HL-60/S4 treated with phorbol 12-myristate 13-acetate at 8.2 ng/mL for 4 days and 3 days (cell line): ENCODE results near the gene SAFB.

ENCODE experiments used
- in situ Hi-C: fragments of 300-500 bp; cut with MboI; formaldehyde crosslinking; loops from 2 replicates; pipeline ENCODE4 v1.15.0; 2022; ENCODE audit warnings: low sequenced_read_pairs

Gene SAFB

GRCh38 chr19:5624741-5625278 lies 1.9 kb downstream of the SAFB start:
- in situ Hi-C loops: no loop called here

DNA sequence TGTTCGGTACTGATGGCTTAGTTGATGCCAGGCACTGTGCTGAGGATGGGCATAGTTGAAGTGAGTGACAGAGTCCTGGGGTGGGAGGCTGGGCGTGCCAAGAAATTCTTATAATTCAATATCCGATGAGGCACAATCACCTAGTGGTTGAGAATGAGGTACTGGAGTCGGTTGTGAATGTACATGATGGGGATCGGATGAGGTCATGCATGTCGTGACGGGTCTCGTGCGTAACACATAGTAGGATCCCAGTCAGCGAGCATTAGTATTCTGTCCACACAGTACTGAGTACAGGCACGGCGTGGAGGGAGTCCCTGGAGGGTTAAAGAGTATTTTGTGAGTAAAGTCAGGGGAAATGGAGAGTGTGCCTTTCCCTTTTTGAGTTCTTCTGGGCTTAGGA lies 2.8 kb downstream of the SAFB start:
- in situ Hi-C loops: no loop called here

DNA sequence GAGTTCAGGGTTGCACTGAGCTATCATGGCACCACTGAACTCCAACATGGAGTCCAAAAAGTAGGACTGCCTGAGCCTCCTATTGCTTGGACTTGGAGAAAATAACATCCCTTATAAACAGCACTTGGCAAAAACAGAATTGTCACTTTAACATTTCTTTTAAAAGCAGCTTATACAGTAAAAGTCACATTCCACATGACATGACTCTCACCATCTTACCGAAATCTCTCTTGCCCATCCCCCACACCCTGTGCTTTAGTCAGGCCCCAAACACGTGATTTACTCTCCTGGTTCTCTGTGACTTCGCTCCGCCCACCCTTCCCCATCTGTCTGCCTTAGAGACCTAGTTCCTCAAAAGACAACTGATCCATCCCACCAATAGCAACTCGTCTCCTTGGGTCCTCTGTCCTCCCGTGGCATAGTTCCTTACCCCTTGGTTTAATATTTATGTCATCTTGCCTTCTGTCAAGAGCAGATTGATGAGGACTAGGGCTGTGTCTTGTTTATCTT lies 4.6 kb downstream of the SAFB start:
- in situ Hi-C loops: no loop called here

GRCh38 chr19:5628461-5628860 lies 5.6 kb downstream of the SAFB start:
- in situ Hi-C loops: no loop called here

GRCh38 chr19:5628919-5629481 lies 6.1 kb downstream of the SAFB start:
- in situ Hi-C loops: no loop called here

DNA sequence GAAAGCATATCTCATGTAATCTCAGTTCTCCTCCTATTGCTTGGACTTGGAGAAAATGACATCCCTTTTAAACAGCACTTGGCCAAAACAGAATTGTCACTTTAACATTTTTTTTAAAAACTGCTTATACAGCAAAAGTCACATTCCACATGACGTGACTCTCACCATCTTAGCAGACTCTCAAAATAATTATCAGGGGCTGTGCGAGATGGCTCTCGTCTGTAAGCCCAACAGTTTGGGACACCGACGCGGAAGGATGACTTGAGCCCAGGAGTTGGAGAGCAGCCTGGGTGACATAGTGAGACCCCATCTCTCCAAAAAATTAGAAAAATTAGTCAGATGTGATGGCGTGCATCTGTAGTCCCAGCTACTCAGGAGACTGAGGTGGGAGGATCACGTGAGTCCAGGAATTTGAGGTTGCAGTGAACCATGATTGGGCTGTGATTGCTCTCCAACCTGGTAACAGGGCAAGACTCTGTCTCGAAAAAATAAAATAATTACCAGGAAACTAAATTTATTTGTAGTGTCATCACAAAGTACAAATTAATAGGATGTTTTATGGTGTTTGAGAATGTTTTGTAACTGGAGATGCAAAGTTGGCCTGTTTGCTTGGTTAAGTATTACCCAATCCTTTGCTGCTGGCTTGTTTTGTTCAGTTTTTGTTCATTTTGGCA lies 8.8 kb downstream of the SAFB start:
- in situ Hi-C loops: no loop called here

- in situ Hi-C loops: no loop called here
Measured at GRCh38 chr19:5632241-5632612, 9.3 kb downstream of the SAFB start.

GRCh38 chr19:5632657-5633056 lies 9.8 kb downstream of the SAFB start:
- in situ Hi-C loops: no loop called here

- in situ Hi-C loops: no loop called here
Measured at GRCh38 chr19:5635427-5635826, 12.5 kb downstream of the SAFB start.

DNA sequence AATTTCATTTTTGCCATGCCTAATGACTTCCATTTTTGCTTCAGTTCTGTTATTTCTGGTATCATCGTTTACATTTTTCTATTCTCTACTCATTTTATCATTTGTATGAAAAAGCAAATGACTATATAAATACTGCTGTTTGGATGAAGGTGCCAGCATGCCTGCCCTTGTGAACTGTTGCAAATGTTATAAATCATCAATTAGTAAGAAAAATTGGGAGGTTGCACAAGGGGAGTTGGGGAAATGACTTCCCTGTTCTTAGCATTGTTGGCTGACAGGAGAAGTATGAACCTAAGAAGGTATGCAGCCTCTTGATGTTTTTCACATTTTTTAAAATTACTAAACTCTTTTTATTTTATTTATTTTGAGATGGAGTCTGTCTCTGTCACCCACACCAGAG lies 15.1 kb downstream of the SAFB start:
- in situ Hi-C loops: no loop called here

DNA sequence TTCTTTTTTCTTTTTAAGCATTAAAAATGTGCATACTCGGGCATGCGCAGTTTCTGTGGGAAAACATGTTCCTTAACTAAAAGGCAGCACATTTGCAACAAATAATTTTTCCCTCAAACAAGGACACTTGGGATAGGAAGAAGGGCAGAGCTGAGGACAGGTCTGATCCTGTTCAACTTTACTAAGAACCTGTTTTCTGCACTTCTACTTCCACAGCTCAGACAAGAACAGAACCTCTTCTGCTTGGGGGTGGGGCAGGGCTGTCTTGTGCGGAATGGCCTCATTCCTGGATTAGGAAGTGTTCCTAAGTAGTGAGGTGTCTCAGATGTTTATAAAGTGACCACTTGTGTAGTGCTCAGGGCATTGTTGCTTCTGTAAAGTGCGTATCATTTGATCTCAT lies 18.3 kb downstream of the SAFB start:
- in situ Hi-C loops: no loop called here

DNA sequence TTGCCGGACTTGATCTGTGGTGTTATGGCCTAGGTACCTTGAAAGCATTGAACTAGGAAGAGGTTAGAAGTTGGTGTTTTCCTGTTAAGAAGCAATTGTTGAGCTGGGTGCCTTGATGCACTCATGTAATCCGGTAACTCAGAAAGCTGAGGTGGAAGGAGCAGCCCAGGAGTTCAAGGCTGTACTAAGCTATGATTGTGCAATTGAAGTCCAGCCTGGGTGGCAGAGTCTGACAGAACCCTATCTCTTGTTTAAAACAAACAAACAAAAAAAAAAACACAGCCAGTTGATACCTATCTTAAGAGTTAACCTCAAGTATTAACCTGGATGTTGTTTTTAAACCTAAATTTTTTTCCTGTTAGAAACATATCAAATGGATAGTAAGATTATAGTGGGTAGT lies 19.3 kb downstream of the SAFB start:
- in situ Hi-C loops: no loop called here

DNA sequence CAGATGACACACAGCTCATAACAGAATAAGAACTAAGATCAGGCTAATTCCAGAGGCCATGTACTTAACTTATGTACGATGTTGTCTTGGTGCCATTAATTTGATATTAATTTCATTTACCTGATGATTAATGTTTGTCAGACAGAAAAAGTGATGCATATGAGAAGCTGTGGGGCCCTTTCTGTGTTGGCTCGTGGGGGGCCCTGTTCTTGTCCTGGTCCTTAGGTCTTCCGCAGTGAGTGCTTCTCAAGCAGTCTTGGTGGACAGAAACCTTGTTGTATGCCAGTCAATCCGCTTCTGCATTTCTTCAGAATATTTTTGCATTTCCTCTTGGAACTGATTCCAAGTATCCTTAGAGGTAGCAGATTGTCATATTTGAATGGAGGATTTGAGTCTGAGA lies 20.2 kb downstream of the SAFB start:
- in situ Hi-C loops: no loop called here

DNA sequence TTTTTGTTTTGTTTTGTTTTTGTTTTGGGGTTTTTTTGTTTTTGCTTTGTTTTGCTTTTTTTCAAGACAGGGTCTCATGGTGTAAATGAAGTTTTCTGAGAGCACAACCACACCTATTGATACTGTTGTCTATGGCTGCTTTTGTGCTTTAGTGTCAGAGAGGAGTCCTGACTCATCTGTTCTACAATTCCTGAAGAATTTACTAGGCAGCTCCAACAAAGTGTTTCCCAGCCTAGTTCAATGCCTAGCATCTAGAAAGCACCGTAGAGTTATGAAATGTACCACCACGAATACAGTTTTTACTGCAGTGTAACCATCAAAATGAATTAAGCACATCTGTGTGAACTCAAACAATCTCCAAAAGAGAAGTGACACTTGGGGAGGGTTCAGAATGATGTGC lies 21.2 kb downstream of the SAFB start:
- in situ Hi-C loops: no loop called here

DNA sequence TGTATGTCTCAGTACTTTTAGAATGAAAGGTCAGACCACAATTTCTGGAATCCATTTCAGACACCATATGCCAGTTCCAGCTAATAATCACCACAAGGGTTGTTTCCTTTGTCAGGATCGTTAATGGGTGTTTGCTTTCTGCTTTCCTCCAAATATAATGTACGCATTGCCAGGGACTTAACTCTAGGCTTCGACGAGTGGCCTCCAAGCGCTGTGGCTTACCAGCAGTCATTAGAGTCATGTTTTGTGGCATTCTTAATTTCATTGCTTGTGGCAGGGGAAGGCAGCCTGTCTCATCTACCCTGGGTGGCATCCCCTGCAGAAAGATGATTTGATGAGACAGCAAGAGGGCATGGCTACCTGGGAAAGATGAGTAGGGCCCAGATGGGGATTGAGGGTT lies 22.5 kb downstream of the SAFB start:
- in situ Hi-C loops: no loop called here

DNA sequence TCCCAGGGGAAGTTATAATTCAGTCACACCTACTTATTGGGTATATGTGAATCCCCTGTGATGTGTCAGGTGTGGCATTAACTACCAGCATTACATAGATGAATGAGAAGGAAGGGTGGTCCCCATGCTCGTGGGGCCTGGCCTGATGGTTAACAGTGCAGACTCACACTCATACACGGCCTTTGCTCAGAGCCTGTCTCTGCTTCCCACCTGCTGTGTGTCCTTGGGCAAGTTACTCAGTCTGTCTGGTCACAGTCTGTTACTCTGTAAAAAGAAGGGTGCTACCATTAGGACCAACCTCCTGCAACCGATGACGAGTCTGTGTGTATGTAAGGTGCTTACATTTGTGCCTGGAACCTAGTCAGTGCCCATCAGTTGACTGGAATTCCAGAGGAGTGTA lies 23.8 kb downstream of the SAFB start:
- in situ Hi-C loops: no loop called here

GRCh38 chr19:5648464-5648863 lies 25.6 kb downstream of the SAFB start:
- in situ Hi-C loops: no loop called here

DNA sequence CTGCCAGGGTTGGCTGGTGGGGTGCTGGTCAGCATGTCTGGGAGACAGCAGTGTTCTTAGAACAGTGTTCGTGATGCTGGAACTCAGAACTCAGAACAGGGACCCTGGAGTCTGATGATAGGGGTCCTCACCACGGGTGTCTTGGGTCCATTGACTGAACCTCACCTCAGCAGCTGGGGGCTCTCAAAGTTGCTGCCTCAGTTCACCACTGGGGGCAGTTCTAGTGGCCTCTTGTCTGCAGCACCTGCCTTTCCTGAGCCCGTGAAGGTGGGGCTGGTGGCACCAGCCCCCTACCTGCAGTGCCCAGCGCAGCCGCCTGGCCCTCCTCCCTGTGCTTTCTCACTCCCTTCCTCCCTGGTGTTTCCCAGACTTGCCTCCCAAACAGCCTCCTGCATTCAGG lies 28.5 kb downstream of the SAFB start:
- in situ Hi-C loops: no loop called here

DNA sequence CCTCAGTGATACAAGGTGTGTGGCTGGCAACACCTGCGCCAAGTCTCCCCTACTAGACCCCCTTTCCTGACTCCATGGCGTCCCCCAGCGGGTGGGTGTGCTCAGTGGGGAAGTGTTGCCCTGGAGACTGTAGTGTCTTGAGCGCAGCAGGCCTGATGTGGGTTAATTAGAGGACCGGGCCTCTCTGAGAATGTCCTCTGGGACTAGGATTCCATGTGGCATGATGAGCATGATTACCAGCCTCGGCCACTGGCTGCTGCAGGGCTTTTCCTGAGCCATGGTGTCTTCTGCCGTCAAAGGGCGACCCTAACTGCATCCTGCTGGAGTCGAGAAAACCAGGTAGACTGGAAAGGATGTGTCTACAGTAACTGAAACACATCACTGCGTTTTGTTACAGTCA lies 29.4 kb downstream of the SAFB start:
- in situ Hi-C loops: no loop called here

- in situ Hi-C loops: no loop called here
Measured at GRCh38 chr19:5654931-5655330, 32.0 kb downstream of the SAFB start.

GRCh38 chr19:5655412-5655811 lies 32.5 kb downstream of the SAFB start:
- in situ Hi-C loops: no loop called here

GRCh38 chr19:5661483-5661882 lies 38.6 kb downstream of the SAFB start:
- in situ Hi-C loops: no loop called here

DNA sequence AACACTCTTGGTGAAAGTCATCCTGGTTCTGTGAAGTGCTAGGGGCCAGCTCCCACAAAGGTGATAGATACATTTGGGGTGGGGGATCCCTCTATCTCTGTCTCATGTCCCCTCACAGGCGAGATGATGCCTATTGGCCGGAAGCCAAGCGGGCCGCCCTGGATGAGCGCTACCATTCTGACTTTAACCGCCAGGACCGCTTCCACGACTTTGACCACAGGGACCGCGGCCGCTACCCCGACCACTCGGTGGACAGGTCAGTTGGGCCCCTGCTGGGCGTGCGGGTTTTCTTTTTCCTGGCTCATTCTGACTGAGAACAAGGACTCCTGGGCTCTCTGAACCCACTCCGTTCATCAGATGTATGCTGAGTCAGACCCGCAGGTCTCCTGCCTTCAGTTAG lies 41.0 kb downstream of the SAFB start:
- in situ Hi-C loops: no loop called here
